Inferior parietal cortex (tissue), 1 donor: ENCODE results near the gene RALGAPB.
"Not testable (repeated sequence)": the region's sequence is repeated elsewhere in the genome, so short reads cannot be mapped to it uniquely, and the experiment has no call there.

Source experiments
- DNase-seq: peaks from one replicate; pipeline ENCODE4 v3.0.0-alpha.2; 2016; ENCODE audit errors: extremely low spot score

Gene RALGAPB

GRCh38 chr20:38497246-38497935 is 24.7 kb downstream of the RALGAPB start:
- no peak for DNase-seq

- DNase-seq = no peak
These were observed 26.3 kb downstream of the RALGAPB start for GRCh38 chr20:38498909-38499308.

GRCh38 chr20:38499366-38499765 is 26.7 kb downstream of the RALGAPB start:
- no peak for DNase-seq

GRCh38 chr20:38501858-38502436 is 29.3 kb downstream of the RALGAPB start:
- DNase-seq = no peak

GRCh38 chr20:38504368-38505090 is 31.9 kb downstream of the RALGAPB start:
- DNase-seq = no peak

- no peak for DNase-seq
These were observed 32.4 kb downstream of the RALGAPB start for GRCh38 chr20:38505091-38505455.

GRCh38 chr20:38511726-38512125 is 39.1 kb downstream of the RALGAPB start:
- not testable (repeated sequence) for DNase-seq

GRCh38 chr20:38514185-38514584 is 41.5 kb downstream of the RALGAPB start:
- no peak for DNase-seq

GRCh38 chr20:38514947-38515346 is 42.3 kb downstream of the RALGAPB start:
- DNase-seq = no peak

- no peak for DNase-seq
These were observed 43.0 kb downstream of the RALGAPB start for GRCh38 chr20:38515631-38516030.

- DNase-seq = no peak
These were observed 46.8 kb downstream of the RALGAPB start for GRCh38 chr20:38519426-38519825.

- DNase-seq = no peak
These were observed 47.6 kb downstream of the RALGAPB start for GRCh38 chr20:38520261-38520660.

- DNase-seq = no peak
These were observed 51.1 kb downstream of the RALGAPB start for GRCh38 chr20:38523697-38524096.

GRCh38 chr20:38528167-38528566 is 55.5 kb downstream of the RALGAPB start:
- no peak for DNase-seq

- DNase-seq = no peak
These were observed 58.4 kb downstream of the RALGAPB start for GRCh38 chr20:38531021-38531420.

- no peak for DNase-seq
These were observed 62.1 kb downstream of the RALGAPB start for GRCh38 chr20:38534756-38535155.

GRCh38 chr20:38536310-38536709 is 63.7 kb downstream of the RALGAPB start:
- DNase-seq = no peak

- no peak for DNase-seq
These were observed 64.5 kb downstream of the RALGAPB start for GRCh38 chr20:38537176-38537575.

- DNase-seq = no peak
These were observed 66.1 kb downstream of the RALGAPB start for GRCh38 chr20:38538789-38539188.

- peak; percentile 49 for DNase-seq
These were observed 70.6 kb downstream of the RALGAPB start for GRCh38 chr20:38543014-38543906.

- DNase-seq = no peak
These were observed 73.1 kb downstream of the RALGAPB start for GRCh38 chr20:38545771-38546170.
